GM23338 (cell line): ENCODE results near the gene CENPT. TPM values are rescaled to one million over a fixed set of nuclear protein-coding genes. Genes with fewer than 3 reads are reported as not detected.

Source experiments
- ATAC-seq: fragments of 200-7000 bp; cut with Tn5 transposase; 3 replicates; pipeline ENCODE4 v1.9.1; 2020
- DNase-seq: peaks from one replicate; pipeline ENCODE4 v3.0.0-alpha.2; 2015; ENCODE audit warnings: low spot score
- H2AFZ ChIP-seq: fragments of 200-600 bp; sonication (generic); 2 replicates; pipeline ENCODE4 v1.8.0; 2016; ENCODE audit warnings: antibody characterized with exemption, mild to moderate bottlenecking, moderate library complexity
- H3F3A ChIP-seq: fragments of 200-600 bp; sonication (generic); replicated peaks from 2 replicates; pipeline ENCODE4 v1.8.0; 2017; ENCODE audit warnings: antibody characterized with exemption, mixed run types, low read depth
- H3K27ac ChIP-seq: fragments of 200-600 bp; sonication (generic); 2 replicates; pipeline ENCODE4 v1.6.1; 2016; ENCODE audit warnings: low read depth
- H3K27me3 ChIP-seq: fragments of 200-600 bp; sonication (generic); 2 replicates; pipeline ENCODE4 v1.8.0; 2016; ENCODE audit warnings: mild to moderate bottlenecking, mixed run types, moderate library complexity; ENCODE audit not compliant: insufficient read depth
- H3K36me3 ChIP-seq: fragments of 200-600 bp; sonication (generic); 2 replicates; pipeline ENCODE4 v1.8.0; 2016; ENCODE audit warnings: mild to moderate bottlenecking; ENCODE audit not compliant: insufficient read depth
- H3K4me1 ChIP-seq: fragments of 200-600 bp; sonication (generic); 2 replicates; pipeline ENCODE4 v1.8.0; 2016; ENCODE audit warnings: mild to moderate bottlenecking, moderate library complexity; ENCODE audit not compliant: insufficient read depth
- H3K4me2 ChIP-seq: fragments of 200-600 bp; sonication (generic); 2 replicates; pipeline ENCODE4 v1.7.1; 2017; ENCODE audit warnings: mixed run types
- H3K4me3 ChIP-seq: fragments of 200-600 bp; sonication (generic); 2 replicates; pipeline ENCODE4 v1.6.1; 2016; ENCODE audit warnings: mixed run types
- H3K79me2 ChIP-seq: fragments of 200-600 bp; sonication (generic); replicated peaks from 2 replicates; pipeline ENCODE4 v1.8.0; 2017; ENCODE audit warnings: mild to moderate bottlenecking; ENCODE audit not compliant: insufficient read depth
- H3K9me2 ChIP-seq: fragments of 200-600 bp; sonication (generic); 2 replicates; pipeline ENCODE4 v1.8.0; 2017; ENCODE audit not compliant: insufficient read depth
- H4K20me1 ChIP-seq: fragments of 200-600 bp; sonication (generic); replicated peaks from 2 replicates; pipeline ENCODE4 v1.8.0; 2017; ENCODE audit warnings: mild to moderate bottlenecking; ENCODE audit not compliant: insufficient read depth
- H3K27ac Mint-ChIP-seq: 2 replicates; pipeline ENCODE4 v1.8.0; 2020; ENCODE audit warnings: inconsistent platforms, mild to moderate bottlenecking, moderate library complexity, mixed read lengths
- H3K27me3 Mint-ChIP-seq: 3 replicates; pipeline ENCODE4 v1.8.0; 2022; ENCODE audit warnings: low read depth, mild to moderate bottlenecking, moderate library complexity, mixed read lengths, inconsistent platforms; ENCODE audit not compliant: insufficient read depth, poor library complexity
- H3K36me3 Mint-ChIP-seq: 3 replicates; pipeline ENCODE4 v1.8.0; 2021; ENCODE audit warnings: low read depth, mild to moderate bottlenecking, inconsistent platforms, moderate library complexity, mixed read lengths
- H3K4me1 Mint-ChIP-seq: 3 replicates; pipeline ENCODE4 v1.8.0; 2020; ENCODE audit warnings: mild to moderate bottlenecking, inconsistent platforms, mixed read lengths
- H3K4me3 Mint-ChIP-seq: 3 replicates; pipeline ENCODE4 v1.8.0; 2021; ENCODE audit warnings: moderate library complexity, mild to moderate bottlenecking, inconsistent platforms, mixed read lengths
- H3K9me3 Mint-ChIP-seq: 3 replicates; pipeline ENCODE4 v1.8.0; 2020; ENCODE audit warnings: moderate library complexity, mild to moderate bottlenecking, inconsistent platforms, mixed read lengths
- CREB1 ChIP-seq: fragments of 250-450 bp; sonication (Bioruptor Pico); IDR thresholded peaks from 2 replicates; pipeline ENCODE4 v1.5.0; 2020; ENCODE audit warnings: low read depth, mild to moderate bottlenecking, moderate library complexity
- EZH2 ChIP-seq: fragments of 200-600 bp; sonication (generic); IDR thresholded peaks from one replicate; pipeline ENCODE4 v1.8.0; 2017; ENCODE audit warnings: antibody characterized with exemption, mild to moderate bottlenecking, low read depth; ENCODE audit not compliant: unreplicated experiment
- EZH2phosphoT487 ChIP-seq: fragments of 200-600 bp; sonication (generic); IDR thresholded peaks from one replicate; pipeline ENCODE4 v1.8.1; 2018; ENCODE audit warnings: antibody characterized with exemption; ENCODE audit not compliant: unreplicated experiment
- JUNB ChIP-seq: IDR thresholded peaks from one replicate; pipeline ENCODE4 v1.6.1; 2016; ENCODE audit warnings: antibody characterized with exemption; ENCODE audit not compliant: unreplicated experiment
- NANOG ChIP-seq: IDR thresholded peaks from 2 replicates; pipeline ENCODE4 v1.6.1; 2016; ENCODE audit warnings: antibody characterized with exemption, borderline replicate concordance
- POLR2AphosphoS5 ChIP-seq: IDR thresholded peaks from 2 replicates; pipeline ENCODE4 v1.6.1; 2016; ENCODE audit warnings: antibody characterized with exemption, low read depth
- STAT1 ChIP-seq: IDR thresholded peaks from one replicate; pipeline ENCODE4 v1.6.1; 2016; ENCODE audit warnings: antibody characterized with exemption; ENCODE audit not compliant: unreplicated experiment
- ZNF114 ChIP-seq: fragments of 250-450 bp; sonication (Bioruptor Pico); IDR thresholded peaks from 2 replicates; pipeline ENCODE4 v1.5.0; 2020; ENCODE audit warnings: mild to moderate bottlenecking, moderate library complexity
- ZNF331 ChIP-seq: fragments of 250-450 bp; sonication (Bioruptor Pico); IDR thresholded peaks from 2 replicates; pipeline ENCODE4 v1.5.0; 2020; ENCODE audit warnings: low read depth, mild to moderate bottlenecking, moderate library complexity
- polyA plus RNA-seq: library from polyadenylated mRNA; unstranded; fragments of >200 nt; fragmentation: Nextera tagmentation; extraction: Ambion mirVana; gene quantifications from 2 replicates; pipeline ENCODE4 v1.2.1, GENCODE V29; 2016
- total RNA-seq: library from RNA; depleted of rRNA; stranded (reverse); fragments of >200 nt; shearing (Covaris generic); gene quantifications from 2 replicates; pipeline ENCODE4 v1.2.3, GENCODE V29; 2014
- TF ChIP-seq, protein P1 (sequence below): IDR thresholded peaks from 2 replicates; pipeline ENCODE4 v1.6.1; 2016; ENCODE audit warnings: antibody characterized with exemption
- TF ChIP-seq, protein P2 (sequence below): IDR thresholded peaks from one replicate; pipeline ENCODE4 v1.6.1; 2018; ENCODE audit warnings: antibody characterized with exemption; ENCODE audit not compliant: unreplicated experiment
- TF ChIP-seq, protein P3 (sequence below), 2 experiments: fragments of 200-600 bp in 1 of 2; sonication (generic) in 1 of 2; conservative IDR thresholded peaks; 2 replicates each; pipeline versions ENCODE4 v1.5.1 to v1.6.1; 2016 to 2017; ENCODE audit warnings: antibody characterized with exemption in 2 of 2, low read depth in 2 of 2, mild to moderate bottlenecking in 2 of 2, moderate library complexity in 1 of 2
- TF ChIP-seq, protein P4 (sequence below): fragments of 250-450 bp; sonication (Bioruptor Pico); IDR thresholded peaks from 2 replicates; pipeline ENCODE4 v1.5.0; 2020; ENCODE audit warnings: mild to moderate bottlenecking, moderate library complexity

CENPT gene
- total and polyA plus RNA-seq, 2 experiments from 2014 or later: 55.4 to 63.8 TPM

DNA sequence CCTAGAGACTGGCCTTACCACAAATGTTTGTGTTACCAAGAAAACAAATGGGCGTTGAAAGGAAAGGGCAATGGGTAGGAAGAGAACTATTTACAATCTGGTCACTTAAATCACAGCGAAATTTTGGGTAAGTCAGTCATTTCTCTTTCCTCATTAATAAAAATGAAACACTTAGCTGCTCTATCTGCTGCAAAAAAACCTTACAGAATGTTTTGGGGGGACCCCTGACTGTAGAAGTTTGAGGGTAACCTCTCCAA lies 1.5 kb downstream of the CENPT start:
- Mint-ChIP-seq H3K27ac (peak overlapping the region; percentile 95), H3K9me3 (no peaks in the 10 kb centered on the region), H3K36me3 (peaks cover 25% of the 10 kb centered on the region), H3K27me3 (peaks cover 14% of the 10 kb centered on the region), H3K4me3 (peak overlapping the region; percentile 80), H3K4me1 (peaks cover 43% of the 10 kb centered on the region)
- no peak for TF ChIP-seq ZNF331 (CRISPR knock-in tag)
- no peak for TF ChIP-seq STAT1
- no peak for TF ChIP-seq NANOG
- TF ChIP-seq, protein P1, sequence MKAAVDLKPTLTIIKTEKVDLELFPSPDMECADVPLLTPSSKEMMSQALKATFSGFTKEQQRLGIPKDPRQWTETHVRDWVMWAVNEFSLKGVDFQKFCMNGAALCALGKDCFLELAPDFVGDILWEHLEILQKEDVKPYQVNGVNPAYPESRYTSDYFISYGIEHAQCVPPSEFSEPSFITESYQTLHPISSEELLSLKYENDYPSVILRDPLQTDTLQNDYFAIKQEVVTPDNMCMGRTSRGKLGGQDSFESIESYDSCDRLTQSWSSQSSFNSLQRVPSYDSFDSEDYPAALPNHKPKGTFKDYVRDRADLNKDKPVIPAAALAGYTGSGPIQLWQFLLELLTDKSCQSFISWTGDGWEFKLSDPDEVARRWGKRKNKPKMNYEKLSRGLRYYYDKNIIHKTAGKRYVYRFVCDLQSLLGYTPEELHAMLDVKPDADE: no peak
- TF ChIP-seq, protein P2, sequence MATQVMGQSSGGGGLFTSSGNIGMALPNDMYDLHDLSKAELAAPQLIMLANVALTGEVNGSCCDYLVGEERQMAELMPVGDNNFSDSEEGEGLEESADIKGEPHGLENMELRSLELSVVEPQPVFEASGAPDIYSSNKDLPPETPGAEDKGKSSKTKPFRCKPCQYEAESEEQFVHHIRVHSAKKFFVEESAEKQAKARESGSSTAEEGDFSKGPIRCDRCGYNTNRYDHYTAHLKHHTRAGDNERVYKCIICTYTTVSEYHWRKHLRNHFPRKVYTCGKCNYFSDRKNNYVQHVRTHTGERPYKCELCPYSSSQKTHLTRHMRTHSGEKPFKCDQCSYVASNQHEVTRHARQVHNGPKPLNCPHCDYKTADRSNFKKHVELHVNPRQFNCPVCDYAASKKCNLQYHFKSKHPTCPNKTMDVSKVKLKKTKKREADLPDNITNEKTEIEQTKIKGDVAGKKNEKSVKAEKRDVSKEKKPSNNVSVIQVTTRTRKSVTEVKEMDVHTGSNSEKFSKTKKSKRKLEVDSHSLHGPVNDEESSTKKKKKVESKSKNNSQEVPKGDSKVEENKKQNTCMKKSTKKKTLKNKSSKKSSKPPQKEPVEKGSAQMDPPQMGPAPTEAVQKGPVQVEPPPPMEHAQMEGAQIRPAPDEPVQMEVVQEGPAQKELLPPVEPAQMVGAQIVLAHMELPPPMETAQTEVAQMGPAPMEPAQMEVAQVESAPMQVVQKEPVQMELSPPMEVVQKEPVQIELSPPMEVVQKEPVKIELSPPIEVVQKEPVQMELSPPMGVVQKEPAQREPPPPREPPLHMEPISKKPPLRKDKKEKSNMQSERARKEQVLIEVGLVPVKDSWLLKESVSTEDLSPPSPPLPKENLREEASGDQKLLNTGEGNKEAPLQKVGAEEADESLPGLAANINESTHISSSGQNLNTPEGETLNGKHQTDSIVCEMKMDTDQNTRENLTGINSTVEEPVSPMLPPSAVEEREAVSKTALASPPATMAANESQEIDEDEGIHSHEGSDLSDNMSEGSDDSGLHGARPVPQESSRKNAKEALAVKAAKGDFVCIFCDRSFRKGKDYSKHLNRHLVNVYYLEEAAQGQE: no peak
- no peak for TF ChIP-seq ZNF114 (CRISPR knock-in tag)
- no peak for TF ChIP-seq EZH2
- no peak for TF ChIP-seq JUNB
- no peak for TF ChIP-seq EZH2phosphoT487
- TF ChIP-seq, protein P3, sequence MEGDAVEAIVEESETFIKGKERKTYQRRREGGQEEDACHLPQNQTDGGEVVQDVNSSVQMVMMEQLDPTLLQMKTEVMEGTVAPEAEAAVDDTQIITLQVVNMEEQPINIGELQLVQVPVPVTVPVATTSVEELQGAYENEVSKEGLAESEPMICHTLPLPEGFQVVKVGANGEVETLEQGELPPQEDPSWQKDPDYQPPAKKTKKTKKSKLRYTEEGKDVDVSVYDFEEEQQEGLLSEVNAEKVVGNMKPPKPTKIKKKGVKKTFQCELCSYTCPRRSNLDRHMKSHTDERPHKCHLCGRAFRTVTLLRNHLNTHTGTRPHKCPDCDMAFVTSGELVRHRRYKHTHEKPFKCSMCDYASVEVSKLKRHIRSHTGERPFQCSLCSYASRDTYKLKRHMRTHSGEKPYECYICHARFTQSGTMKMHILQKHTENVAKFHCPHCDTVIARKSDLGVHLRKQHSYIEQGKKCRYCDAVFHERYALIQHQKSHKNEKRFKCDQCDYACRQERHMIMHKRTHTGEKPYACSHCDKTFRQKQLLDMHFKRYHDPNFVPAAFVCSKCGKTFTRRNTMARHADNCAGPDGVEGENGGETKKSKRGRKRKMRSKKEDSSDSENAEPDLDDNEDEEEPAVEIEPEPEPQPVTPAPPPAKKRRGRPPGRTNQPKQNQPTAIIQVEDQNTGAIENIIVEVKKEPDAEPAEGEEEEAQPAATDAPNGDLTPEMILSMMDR (conservative IDR thresholded peaks at IDR 0.05; ENCODE audit: low read depth in 2 of 2): no peak
- TF ChIP-seq POLR2AphosphoS5: no peak
- TF ChIP-seq, protein P4, sequence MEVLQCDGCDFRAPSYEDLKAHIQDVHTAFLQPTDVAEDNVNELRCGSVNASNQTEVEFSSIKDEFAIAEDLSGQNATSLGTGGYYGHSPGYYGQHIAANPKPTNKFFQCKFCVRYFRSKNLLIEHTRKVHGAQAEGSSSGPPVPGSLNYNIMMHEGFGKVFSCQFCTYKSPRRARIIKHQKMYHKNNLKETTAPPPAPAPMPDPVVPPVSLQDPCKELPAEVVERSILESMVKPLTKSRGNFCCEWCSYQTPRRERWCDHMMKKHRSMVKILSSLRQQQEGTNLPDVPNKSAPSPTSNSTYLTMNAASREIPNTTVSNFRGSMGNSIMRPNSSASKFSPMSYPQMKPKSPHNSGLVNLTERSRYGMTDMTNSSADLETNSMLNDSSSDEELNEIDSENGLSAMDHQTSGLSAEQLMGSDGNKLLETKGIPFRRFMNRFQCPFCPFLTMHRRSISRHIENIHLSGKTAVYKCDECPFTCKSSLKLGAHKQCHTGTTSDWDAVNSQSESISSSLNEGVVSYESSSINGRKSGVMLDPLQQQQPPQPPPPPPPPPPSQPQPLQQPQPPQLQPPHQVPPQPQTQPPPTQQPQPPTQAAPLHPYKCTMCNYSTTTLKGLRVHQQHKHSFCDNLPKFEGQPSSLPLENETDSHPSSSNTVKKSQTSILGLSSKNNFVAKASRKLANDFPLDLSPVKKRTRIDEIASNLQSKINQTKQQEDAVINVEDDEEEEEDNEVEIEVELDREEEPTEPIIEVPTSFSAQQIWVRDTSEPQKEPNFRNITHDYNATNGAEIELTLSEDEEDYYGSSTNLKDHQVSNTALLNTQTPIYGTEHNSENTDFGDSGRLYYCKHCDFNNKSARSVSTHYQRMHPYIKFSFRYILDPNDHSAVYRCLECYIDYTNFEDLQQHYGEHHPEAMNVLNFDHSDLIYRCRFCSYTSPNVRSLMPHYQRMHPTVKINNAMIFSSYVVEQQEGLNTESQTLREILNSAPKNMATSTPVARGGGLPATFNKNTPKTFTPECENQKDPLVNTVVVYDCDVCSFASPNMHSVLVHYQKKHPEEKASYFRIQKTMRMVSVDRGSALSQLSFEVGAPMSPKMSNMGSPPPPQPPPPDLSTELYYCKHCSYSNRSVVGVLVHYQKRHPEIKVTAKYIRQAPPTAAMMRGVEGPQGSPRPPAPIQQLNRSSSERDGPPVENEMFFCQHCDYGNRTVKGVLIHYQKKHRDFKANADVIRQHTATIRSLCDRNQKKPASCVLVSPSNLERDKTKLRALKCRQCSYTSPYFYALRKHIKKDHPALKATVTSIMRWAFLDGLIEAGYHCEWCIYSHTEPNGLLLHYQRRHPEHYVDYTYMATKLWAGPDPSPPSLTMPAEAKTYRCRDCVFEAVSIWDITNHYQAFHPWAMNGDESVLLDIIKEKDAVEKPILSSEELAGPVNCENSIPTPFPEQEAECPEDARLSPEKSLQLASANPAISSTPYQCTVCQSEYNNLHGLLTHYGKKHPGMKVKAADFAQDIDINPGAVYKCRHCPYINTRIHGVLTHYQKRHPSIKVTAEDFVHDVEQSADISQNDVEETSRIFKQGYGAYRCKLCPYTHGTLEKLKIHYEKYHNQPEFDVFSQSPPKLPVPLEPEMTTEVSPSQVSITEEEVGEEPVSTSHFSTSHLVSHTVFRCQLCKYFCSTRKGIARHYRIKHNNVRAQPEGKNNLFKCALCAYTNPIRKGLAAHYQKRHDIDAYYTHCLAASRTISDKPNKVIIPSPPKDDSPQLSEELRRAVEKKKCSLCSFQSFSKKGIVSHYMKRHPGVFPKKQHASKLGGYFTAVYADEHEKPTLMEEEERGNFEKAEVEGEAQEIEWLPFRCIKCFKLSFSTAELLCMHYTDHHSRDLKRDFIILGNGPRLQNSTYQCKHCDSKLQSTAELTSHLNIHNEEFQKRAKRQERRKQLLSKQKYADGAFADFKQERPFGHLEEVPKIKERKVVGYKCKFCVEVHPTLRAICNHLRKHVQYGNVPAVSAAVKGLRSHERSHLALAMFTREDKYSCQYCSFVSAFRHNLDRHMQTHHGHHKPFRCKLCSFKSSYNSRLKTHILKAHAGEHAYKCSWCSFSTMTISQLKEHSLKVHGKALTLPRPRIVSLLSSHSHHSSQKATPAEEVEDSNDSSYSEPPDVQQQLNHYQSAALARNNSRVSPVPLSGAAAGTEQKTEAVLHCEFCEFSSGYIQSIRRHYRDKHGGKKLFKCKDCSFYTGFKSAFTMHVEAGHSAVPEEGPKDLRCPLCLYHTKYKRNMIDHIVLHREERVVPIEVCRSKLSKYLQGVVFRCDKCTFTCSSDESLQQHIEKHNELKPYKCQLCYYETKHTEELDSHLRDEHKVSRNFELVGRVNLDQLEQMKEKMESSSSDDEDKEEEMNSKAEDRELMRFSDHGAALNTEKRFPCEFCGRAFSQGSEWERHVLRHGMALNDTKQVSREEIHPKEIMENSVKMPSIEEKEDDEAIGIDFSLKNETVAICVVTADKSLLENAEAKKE (CRISPR knock-in tag): no peak
- no peak for TF ChIP-seq CREB1 (CRISPR knock-in tag)
- Histone ChIP-seq H4K20me1 (peaks cover 39% of the 10 kb centered on the region), H3K79me2 (peaks cover 68% of the 10 kb centered on the region), H3F3A (peaks cover 37% of the 10 kb centered on the region), H3K4me2 (peak overlapping the region; percentile 87), H3K9me2 (no peaks in the 10 kb centered on the region), H3K27me3 (no peaks in the 10 kb centered on the region), H3K27ac (peak overlapping the region; percentile 97), H2AFZ (peak overlapping the region; percentile 53; the same call in 1 of the 2 replicates), H3K4me1 (peaks cover 37% of the 10 kb centered on the region), H3K4me3 (peak overlapping the region; percentile 91), H3K36me3 (0 out of 2 replicates have a peak, but pooled peaks cover 3% of the 10 kb centered on the region)
- ATAC-seq (no peak), DNase-seq (no peak)
